GM19238 (cell line): ENCODE results near the gene HSF5.
A peak's percentile ranks its signal among the peaks of the same experiment; 100 is the strongest.
"Not testable (repeated sequence)": the region's sequence is repeated elsewhere in the genome, so short reads cannot be mapped to it uniquely, and the experiment has no call there.

Experiments
- DNase-seq: peaks from one replicate; pipeline ENCODE4 v3.0.0; 2011; ENCODE audit warnings: low spot score; ENCODE audit not compliant: insufficient read length

Gene HSF5

DNA sequence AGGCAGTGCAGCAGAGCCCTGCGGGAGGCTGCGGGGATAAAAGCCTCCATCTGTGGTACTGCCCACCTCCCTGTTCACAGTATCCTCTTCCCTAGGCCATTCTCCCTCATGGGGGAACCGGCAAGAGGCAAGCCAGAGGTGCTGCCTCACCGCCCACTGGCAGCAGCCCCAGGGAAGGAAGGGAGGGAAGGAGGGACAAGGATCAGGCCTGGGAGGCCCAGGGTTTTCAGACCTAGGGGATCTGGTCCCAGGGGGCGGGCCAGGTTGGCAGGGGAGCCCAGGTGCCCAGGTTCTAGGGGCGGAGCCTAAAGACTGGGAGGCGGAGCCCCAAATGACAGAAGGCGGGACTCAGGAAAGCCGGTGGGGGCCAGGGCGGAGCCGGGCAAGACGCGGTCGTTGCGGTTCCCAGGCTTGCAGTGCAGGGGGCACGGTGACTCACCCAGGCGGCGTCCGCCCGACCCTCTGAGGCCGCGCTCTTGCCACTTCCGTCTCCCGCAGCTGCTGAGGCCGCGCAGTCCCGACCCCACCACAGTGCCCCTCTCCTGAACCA lies 29.2 kb upstream of the HSF5 start:
- no peak for DNase-seq

DNA sequence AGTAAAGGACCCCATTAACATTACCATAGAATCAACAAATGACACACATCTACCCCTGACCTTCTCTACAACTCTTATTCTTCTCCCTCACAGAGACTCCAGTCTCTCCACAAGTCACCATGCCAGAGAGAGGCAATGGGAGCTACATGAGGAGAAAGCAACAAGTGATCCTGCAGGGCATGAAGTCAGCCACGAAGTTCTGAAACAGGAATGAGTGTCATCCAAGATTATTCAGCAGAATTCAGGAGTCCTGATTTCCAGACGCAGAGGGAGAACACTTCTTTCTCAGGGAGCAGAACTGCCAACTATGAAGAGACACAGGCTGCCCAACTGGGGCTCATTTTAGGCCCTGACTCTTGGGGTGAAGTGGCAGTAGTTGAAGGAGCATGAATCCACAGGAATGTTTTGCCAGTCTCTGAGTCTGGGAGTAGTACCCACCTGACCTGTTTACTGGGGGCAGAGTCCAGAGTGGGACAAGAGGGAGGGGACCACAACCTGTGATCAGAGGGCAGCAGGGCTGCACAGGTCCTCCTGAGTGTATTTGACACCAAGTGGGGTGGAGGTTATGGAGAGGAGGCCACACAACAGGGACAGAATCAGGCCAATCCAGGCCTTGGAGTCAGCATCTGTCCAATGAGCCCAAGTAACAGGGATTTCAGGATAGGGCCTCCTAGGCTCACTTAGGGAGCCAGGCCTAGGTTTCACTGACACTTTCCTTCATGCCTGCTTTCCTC lies 28.6 kb upstream of the HSF5 start:
- DNase-seq, result no peak

DNA sequence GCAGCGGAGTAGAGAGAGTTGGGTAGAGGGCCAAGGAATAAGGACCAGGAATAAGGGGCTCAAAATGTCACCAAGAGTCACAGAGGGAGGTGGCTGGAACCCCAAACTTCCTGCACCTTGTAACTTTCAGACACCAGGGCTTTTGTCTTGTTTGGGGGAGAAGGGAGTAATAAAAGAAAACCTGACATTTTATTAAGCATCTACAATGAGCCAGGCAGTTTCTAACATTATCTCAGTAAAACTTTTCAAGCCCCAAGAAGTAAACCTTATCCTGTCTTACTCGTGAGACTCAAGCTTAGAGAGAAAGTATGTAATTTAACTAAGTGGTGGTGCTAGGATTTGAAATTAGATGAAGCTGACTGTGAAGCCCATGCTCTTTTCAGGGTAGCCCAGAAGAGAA lies 27.1 kb upstream of the HSF5 start:
- DNase-seq, result no peak

DNA sequence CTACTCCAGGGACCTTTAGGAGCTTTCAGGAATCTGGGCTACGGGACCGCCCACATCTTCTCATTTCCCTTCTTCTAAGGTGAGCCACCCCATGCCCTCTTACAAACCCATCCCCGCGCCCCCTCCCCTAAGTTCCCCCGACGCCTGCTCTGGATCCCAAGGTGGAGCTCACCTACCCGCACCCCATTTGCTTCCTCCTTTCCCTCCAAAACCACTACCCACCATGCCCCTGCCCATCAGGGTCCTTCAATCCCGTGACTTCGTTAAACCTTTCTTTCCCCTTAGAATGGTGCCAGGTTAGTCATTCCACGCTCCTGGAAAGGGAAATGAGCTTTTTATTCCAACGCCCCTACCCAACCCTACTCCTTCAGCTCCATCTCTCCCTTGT lies 26.6 kb upstream of the HSF5 start:
- DNase-seq, result no peak

DNA sequence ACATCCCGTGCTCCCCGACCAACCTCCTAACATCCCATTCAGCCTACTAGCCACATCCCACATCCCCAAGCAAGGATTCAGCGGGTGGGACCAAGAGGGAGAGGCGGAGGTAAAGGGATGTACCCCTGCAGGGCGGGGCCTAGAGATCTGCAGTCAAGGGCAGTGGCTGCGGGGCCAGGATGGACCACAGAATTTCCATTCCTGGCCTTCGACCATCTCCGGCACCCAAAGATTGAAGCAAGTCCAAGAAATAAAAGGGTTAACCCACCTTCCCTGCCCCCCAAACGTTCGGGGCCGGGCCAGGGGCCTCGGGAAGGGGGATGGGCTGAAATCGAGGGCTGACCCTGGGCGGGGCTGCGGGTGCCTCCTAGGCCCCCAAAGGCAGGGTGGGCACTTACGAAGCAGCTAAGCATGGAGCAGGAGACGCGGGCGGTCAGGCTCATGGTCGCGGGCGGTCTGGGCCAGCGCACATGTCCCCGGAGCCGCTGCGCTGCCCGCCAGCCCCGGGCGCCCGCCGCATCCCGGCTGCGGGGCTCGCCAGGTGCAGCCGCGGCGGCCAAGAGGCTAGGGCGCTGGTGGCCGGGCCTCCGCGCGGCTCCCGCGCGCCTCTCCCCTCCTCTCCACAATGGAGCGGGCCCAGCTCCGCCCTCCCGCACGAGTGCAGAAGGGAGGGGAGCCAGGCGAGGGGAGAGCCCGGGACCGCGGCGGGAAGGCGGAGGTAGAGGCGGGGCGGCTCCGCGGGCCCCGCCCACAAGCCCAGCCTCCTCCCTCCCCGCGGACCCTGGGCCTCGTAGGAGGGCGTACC lies 26.0 kb upstream of the HSF5 start, which contains the start of gene MTMR4:
TSS of gene MTMR4 (minus strand) at position 674 of the 805 bp plus-strand sequence. CDS start at position 443, 231 bp downstream.
- DNase-seq, result peak; percentile 78

DNA sequence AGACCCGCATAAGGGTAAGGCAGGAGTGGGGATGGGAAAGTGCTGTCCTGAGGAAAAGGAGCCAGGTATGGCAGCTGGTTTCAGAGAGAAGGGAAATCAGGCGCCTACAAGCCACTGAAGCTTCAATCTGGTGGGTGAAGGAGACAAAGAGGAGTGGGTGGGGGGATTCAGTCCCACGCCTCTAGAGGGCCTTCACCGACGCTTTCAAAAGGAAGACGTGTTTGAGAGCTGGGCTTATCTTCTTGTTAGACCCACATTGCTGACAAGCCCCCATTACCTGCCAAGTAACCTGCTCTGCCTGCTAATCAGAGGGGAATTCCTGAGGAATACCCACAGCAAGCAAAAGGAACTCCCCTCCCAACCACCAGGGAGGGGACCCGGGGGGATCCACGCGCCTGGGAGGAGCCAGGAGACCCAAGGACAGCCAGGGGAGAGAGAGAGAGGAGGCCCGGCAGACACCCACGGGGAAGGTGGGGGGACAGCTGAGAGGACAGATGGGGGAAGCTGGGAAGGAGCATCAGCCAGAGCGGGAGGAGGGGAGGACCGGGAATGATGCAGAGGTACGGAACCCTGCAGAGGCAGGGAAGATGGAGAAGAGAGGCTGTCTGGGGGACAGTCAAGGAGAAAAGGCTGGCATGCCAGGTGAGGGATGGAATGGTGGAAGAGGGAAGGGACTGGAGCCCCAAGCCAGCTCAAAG lies 25.2 kb upstream of the HSF5 start:
- DNase-seq, result no peak

DNA sequence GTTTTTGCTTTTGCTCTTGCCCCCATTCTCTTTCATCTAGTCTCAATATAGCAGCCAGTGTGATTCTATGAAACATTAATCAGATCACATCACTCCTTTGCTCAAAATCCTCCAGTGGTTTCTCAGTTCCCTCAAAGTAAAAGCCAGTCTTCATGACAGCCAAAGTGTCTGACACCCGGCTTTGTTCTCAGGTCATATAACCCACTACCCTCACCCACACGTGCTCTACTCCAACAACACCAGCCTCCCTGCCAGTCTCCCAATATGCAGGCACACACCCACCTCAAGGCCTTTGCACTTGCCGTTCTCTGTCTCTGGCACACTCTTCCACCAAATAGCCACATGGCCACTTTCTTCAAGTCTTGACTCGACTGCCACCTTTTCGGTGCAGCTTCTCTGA lies 21.9 kb upstream of the HSF5 start:
- DNase-seq, result no peak

DNA sequence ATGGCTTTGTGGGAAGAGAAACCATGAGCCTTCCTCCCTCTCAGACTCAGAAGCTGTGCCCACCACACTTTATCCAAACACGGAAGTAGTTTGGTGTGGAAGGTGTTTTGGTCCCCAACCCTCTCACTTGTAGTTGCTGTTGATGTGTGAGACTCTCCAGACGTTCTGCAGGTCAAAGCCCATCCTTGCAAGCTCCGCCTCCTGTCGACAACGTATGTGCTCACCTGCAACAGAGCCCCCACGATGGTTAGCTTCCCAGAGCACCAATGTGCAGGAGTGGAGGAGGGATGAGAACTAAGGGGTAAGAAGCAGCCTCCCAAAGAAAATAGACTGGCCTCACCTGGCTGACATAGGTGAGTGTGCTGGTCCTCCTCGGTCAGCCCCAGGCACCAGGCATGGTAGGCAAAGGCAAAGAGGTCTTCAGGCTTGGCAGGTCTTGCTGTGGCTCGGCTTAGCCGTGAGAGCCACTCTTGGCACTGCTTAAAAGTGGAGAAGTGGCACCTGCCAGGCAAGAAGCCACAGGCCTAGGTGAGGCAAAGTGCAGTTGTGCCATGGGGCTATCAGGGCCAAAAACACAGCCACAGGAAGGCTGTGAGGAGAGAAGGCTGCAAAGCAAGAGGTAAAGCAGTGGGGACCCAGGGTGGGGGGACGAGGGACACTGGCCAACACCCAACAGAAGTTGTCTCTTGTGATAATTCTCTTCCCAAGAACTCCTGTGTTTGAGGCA lies 20.3 kb upstream of the HSF5 start:
- DNase-seq, result no peak

DNA sequence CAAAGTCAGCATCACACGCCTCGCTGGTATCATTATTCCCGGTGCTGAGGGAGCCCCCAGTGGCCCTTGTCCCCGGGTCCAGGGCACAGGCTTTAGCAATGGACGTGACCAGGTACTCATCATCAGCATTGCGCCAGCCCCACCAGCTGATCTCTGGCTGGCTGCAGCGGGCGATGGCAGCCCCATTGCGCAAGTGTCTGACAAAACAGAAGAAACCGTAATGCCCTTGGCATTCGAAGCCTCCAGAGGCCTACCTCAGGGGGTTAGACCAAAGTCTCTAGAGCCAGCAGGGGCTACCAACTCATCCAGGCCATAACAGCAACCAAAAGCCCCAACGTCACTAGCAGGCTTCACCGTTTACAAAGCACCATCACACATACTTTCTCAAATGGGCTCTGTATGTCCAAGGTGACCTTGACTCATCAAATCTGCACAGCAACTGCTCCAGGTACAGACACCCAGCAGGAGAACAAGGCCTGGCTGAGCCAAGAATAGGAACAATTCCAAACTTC lies 19.0 kb upstream of the HSF5 start:
- no peak for DNase-seq

DNA sequence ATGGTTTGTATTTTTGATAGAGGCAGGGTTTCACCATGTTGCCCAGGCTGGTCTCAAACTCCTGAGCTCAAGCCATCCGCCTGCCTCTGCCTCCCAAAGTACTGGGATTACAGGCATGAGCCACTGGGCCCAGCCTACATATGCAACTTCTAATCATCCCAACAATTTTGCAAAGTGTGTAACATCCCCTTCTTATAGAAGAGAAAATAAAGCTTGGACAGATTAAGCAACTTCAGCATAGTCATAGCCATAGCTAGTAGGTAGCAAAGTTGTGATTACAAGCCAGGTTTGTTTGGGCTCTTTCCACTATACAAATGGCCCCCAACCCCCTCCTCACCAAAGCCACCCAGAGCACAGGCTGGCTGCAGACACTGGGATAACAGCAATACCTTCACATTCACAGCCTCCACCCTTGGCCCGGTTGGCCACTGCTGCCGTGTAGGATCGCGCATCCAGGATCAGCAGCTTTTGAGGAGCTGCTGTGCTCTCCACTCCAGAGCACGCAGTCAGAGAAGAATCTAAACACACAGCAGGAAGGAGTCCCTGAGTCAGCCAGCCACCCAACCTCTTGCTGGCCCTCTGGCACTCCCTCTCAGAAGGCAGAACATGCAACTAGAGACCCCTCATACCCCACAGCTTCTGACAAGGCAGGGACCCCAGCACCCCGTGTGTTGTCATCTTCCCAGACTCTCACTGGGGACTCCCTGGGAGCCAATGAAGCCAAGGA lies 18.3 kb upstream of the HSF5 start:
- no peak for DNase-seq

DNA sequence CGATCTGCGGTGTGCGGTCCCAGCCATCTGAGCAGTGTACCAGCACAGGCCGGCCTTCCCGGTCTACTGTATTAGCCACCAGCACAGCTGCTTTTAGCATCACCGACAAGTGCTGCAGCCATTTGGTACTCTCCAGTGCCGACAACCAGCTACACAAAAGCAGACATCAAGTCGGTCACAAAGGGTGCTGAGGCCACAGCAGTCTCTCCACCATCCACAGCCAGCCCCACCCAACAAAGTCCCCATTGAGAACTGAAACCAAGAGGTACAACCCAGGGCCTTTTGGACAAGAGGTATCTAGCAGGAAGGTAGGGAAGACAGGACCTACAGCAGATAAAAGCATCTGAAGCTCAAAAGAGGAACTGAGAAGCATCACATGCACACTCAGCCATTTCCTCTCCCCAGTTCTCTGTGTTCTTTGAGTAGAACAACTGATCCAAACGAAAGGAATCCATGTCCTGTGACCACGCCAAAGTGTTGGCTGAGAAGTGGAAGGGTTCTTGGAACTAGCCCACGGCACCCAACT lies 16.7 kb upstream of the HSF5 start:
- peak; percentile 73 for DNase-seq

DNA sequence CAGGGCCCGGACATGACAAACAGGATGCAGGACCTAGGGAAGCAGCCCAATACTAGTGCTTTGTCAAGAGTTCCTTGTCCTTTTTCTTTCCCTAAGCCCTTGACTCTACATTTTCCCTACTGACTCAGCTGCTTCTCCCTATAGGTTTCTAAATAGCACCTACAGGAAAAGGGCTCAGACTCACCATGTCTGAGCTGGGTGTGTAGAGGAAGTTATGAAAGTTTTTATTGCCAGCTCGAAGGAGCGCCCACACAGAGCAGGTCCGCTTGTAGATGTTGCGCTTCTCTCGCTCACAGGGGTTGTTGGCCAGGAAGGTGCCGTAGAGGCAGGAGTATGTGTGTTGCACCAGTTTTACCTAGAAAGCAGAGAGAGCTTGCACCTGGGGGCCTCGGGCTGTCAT lies 15.7 kb upstream of the HSF5 start:
- DNase-seq, result no peak

DNA sequence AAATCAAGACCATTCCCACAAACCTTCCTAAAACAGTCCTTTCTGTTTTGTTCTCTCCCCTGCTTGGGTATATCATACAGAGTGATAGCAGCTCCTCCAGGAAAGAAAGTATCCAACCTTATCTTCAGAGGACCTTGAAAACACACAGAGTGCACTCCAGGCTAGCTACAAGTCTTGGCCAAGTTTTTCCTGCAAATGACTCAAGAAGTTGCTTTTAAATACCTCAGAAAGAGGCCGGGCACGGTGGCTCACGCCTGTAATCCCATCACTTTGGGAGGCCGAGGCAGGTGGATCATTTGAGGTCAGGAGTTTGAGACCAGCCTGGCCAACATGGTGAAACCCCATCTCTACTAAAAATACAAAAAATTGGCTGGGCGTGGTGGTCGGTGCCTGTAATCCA lies 14.9 kb upstream of the HSF5 start:
- not testable (repeated sequence) for DNase-seq

DNA sequence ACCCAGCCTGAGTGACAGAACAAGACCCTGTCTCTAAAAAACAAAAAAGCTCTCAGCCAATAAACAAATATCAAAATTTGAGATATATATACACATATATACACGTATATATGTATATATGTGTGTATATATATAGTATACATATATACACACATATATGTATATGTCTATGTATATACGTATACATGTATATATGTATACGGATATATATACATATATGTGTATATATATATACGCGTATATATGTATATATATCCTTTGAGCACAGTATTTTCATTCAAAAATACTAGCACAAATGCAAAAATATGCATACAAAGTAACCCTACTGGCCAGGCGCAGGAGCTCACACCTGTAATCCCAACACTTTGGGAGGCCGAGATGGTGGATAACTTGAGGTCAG lies 13.2 kb upstream of the HSF5 start:
- DNase-seq, result no peak

DNA sequence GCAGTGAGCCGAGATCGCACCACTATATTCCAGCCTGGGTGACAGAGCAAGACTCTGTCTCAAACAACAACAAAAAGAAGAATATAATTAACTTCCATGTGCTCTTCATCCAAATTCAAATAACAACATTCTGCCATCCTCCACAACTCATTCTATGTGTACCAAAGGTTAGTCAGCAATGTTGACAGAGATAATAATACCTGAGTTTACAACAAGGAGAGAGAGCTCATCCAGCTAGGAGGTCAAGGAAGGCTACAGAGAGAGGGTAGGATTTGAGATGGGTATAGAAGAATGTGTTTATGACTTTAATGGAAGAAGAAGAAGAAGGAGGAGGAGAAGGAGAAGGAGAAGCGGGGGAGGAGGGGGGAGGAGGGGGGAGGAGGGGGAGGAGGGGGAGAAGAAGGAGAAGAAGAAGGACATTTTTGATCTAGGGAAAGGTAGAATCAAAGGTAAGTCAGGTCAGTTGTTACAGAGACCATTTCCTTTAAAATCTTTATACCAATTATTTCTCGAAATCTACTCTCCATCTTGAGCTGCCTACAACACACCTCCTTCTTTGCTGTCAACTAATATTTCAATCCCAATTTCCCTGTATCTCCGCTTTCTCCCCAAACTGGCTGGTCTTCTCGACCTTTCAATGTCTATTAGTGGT lies 10.1 kb upstream of the HSF5 start:
- DNase-seq, result no peak

DNA sequence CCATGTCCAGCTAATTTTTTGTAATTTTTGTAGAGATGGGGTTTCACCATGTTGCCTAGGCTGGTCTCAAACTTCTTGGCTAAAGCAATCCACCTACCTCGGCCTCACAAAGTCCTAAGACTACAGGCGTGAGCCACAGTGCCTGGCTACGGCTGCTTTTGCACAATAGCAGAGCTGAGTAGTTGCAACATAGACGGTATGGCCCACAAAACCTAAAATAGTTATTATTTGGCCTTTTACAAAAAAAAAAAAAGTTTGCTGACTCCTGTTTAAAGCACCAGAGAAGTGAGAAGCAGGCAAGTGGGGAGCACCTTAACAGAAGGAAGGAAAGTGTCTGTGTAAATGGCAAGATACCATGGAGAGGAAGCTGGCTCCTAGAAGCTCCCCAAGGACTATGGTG lies 5.3 kb upstream of the HSF5 start:
- DNase-seq, result no peak

DNA sequence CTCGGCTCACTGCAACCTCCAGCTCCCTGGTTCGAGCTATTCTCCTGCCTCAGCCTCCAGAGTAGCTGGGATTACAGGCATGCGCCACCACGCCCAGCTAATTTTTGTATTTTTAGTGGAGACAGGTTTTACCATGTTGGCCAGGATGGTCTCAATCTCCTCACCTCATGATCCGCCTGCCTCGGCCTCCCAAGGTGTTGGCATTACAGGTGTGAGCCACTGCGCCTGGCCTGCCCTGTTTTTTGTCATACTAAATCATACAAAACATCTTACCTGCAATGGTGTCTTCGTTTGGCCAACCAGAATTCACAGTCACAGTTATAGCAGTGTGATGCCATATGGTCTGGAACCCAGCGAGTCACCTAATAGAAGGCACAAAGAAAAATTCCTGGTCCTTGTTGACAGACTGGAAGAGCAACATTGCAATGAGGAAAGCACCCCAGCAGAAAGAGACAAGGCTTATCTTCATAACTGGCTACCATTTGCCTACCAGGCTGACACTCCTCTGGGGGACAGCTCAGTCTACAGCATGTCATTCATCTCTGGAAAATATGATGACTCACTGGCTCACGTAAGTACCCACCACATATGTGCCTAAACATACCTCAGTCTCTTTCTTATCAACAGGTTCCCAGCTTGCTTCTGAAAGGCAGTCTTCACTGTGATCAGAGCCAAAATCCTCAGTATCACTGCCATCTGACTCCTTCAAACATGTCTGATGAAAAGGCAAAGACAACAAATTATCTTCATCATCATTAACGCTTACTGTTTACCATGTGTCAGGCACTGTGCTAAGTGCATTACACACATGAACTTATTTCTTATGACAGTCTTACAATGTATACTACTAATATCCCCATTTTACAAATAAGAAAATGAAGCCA lies 4.3 kb upstream of the HSF5 start:
- DNase-seq, result no peak

DNA sequence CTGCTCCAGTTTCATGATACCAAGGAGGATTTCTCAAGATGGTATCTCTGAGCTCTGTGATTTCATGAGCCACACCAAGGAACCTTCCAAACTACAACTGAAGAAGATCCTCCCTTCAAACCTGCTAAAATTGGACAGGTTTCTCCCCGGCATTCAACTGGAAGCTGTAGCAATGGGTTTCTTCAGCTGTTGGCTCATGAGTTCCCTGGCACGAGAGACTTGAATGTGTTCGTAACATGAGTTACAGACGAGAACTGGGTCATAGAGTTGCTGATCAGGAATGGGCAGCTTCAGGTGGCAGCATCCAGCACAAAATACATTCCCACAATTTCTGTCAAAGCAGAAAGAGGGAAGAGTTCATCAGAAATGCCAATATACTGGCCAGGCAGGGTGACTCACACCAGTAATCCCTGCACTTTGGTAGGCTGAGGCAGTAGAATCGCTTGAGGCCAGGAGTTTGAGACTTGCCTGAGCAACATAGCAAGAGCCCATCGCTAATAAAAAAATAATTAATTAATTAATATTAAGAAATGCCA lies 3.4 kb upstream of the HSF5 start:
- DNase-seq, result no peak
